ENCODE measurements around the gene RPL39. TPM values are rescaled to one million over a fixed set of nuclear protein-coding genes. Genes with fewer than 3 reads are reported as not detected.

Gene RPL39
- total RNA-seq, 1 experiment from 2014 or later: 2,237 TPM

- in situ Hi-C loops (cut with HindIII; ENCODE audit: low pct_unique_long_range_greater_than_20kb, low sequenced_read_pairs): no loop called here
Measured at GRCh38 chrX:119738742-119739141, 52.7 kb downstream of the RPL39 start.

More at GRCh38 chrX:119738742-119739141, 52.7 kb downstream of the RPL39 start:
- DNase-seq (ENCODE audit: low read depth): no peak

Other genes starting within 250 kb of the RPL39 start
- gene STEEP1, start 226.2 kb downstream of the RPL39 start, total RNA-seq (2014; rRNA removed; shearing (Covaris generic); ENCODE audit: low replicate concordance): 55.2 and 62.4 TPM in 2 replicates
- 32.4 and 46.1 TPM in 2 replicates for gene UBE2A, start 217.1 kb downstream of the RPL39 start, total RNA-seq (2014; rRNA removed; shearing (Covaris generic); ENCODE audit: low replicate concordance)
- gene NKRF, start 185.2 kb downstream of the RPL39 start, total RNA-seq (2014; rRNA removed; shearing (Covaris generic); ENCODE audit: low replicate concordance): 5.2 and 7.1 TPM in 2 replicates
- gene SEPTIN6, start 98.5 kb downstream of the RPL39 start, total RNA-seq (2014; rRNA removed; shearing (Covaris generic); ENCODE audit: low replicate concordance): 5.3 and 11.7 TPM in 2 replicates
- 1.5 TPM in 1 of 2 replicates, not detected in the other for gene SOWAHD, start 33.0 kb downstream of the RPL39 start, total RNA-seq (2014; rRNA removed; shearing (Covaris generic); ENCODE audit: low replicate concordance)
- gene UPF3B, start 61.3 kb upstream of the RPL39 start, total RNA-seq (2014; rRNA removed; shearing (Covaris generic); ENCODE audit: low replicate concordance): 0.75 and 1.2 TPM in 2 replicates
- 12.7 and 15.8 TPM in 2 replicates for gene RNF113A, start 80.1 kb upstream of the RPL39 start, total RNA-seq (2014; rRNA removed; shearing (Covaris generic); ENCODE audit: low replicate concordance)
- gene NDUFA1, start 80.2 kb upstream of the RPL39 start, total RNA-seq (2014; rRNA removed; shearing (Covaris generic); ENCODE audit: low replicate concordance): 81.0 and 133 TPM in 2 replicates
- gene AKAP14, start 104.3 kb upstream of the RPL39 start, total RNA-seq (2014; rRNA removed; shearing (Covaris generic); ENCODE audit: low replicate concordance): 0.14 TPM in 1 of 2 replicates, not detected in the other
- 5.7 and 6.5 TPM in 2 replicates for gene NKAP, start 152.1 kb upstream of the RPL39 start, total RNA-seq (2014; rRNA removed; shearing (Covaris generic); ENCODE audit: low replicate concordance)